Pons (tissue), 1 donor: ENCODE results near the gene INPPL1.

ENCODE experiments used
- DNase-seq: peaks from one replicate; pipeline ENCODE4 v3.0.0-alpha.2; 2016; ENCODE audit warnings: low spot score

The INPPL1 gene

DNA sequence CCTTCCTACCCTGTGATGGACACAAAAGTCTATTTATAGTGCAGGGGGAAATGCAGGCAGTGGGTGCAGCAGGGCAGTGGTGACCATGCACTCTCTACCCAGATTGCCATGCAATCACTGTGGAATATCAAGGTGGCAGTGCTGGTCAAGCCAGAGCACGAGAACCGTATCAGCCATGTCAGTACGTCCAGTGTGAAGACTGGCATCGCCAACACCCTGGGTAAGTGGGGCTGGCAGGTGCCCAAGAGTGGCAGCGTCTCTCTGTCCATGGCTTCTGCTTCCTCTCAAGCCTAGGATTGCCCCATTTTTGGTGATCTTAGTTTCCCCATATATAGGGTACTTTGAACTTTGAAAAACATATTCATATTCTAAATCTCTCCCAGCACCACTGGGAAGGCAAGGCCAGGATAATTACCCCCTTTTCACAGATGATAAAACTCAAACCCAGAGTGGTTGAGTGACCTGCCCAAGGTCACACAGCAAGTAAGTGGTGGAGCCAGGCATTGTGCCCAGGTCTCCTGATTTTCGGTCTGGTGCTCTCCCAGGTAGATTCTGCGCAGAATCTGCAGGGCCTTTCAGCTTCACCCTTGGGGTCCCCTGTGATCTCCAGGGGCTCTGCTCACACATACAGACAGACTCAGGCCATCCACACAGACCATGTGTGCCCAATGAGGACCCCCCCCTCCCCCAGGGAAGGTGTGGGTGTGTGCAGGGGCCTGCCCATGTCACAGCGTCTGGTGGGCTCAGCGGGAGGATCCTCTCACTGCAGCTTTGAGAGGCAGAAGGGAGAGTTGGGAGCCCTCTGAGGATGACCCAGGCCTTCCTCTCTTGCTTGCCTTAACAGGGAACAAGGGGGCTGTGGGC lies 7.1 kb downstream of the INPPL1 start:
- no peak for DNase-seq

DNA sequence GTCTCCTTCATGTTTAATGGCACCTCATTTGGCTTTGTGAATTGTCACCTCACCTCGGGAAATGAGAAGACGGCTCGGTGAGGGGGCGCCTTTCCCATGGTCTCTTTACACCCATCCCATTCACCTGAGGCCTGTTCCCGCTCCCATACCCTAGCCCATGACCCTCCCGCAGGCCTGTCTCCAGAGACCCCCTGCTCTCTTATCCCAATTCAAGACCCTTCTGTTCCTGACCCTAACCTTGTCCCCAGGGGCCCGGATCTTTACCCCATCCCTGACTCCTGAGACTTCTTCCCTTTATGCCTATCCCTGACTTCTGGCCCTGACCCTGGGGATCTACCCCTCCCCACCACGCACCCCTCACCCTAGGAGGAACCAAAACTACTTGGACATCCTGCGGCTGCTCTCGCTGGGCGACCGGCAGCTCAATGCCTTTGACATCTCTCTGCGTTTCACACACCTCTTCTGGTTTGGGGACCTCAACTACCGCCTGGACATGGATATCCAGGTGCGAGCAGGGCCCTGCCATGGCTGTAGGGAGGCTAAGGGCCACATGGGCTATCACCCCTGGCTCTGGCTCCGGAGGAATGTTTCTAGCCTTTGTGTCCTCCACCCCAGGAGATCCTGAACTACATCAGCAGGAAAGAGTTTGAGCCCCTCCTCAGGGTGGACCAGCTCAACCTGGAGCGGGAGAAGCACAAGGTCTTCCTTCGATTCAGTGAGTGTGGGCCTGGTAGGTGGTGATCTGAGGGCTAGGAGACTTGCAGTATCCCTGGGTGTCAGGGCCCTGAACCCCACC lies 7.9 kb downstream of the INPPL1 start:
- DNase-seq, result no peak

DNA sequence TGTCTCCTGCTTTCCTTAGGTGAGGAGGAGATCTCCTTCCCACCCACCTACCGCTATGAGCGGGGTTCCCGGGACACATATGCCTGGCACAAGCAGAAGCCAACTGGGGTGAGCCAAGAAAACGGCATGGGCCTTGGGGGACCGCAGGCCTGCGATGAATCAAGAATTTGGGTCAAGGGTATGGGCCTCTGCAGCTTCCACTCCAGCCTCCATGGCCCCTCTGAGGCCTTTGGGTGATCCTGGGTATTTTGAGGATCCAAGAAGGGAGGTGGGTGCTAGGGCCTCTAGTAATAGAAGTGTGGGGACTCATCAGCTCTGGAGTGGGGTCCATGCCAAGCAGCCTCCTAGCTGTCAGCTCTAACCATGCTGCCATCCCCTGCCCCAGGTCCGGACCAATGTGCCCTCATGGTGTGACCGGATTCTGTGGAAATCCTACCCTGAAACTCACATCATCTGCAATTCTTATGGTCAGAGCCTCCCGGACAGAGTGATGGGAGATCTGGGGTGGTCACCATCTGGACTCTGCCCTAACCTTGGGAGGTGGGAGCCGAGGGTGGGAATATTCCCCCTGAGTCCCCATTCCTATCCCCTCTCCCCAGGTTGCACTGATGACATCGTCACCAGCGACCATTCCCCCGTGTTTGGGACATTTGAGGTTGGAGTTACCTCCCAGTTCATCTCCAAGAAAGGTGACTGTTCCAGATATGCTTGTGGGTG lies 8.6 kb downstream of the INPPL1 start:
- DNase-seq, result no peak

DNA sequence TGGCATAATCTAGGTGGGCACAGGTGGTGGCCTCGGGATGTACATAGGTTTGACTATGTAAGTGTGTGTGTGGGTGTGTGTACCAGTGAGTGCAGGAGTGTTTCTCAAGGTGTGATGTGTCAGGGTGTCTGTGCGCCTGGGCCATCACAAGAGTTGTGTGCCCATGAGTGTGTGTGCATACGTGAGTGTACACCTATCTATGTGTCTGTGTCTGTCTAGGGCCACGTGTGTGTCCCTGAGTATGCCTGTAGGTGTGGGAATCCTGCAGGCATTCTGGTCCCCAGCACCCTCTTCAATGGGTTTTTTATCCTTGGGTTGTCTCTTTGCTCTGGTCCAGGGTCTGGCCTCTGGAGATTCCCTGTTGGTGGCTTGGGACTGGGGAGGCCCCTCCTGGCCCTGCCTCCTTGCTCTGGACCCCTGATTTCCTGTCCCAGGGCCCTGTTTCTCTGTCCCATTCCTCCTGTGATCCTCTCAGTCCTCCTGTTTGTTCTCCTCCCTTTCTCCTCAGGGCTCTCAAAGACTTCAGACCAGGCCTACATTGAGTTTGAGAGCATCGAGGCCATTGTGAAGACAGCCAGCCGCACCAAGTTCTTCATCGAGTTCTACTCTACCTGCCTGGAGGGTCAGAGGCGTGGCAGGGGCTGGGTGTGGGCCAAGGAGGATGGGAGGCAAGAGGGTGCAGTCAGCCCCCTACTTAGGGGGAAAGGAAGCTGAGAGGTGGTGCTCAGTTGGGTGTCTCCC lies 9.4 kb downstream of the INPPL1 start:
- no peak for DNase-seq

DNA sequence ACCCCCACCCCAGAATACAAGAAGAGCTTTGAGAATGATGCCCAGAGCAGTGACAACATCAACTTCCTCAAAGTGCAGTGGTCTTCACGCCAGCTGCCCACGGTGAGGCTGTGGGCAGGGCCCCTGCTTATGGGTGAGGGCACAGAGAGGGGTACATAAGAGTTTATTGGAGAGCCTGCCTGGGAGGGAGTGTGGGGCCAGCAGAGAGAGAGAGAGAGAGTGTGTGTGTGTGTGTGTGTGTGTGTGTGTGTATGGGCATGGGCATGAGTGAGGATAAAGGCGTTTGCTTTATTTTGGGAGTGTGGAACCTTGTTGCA lies 9.9 kb downstream of the INPPL1 start:
- no peak for DNase-seq

DNA sequence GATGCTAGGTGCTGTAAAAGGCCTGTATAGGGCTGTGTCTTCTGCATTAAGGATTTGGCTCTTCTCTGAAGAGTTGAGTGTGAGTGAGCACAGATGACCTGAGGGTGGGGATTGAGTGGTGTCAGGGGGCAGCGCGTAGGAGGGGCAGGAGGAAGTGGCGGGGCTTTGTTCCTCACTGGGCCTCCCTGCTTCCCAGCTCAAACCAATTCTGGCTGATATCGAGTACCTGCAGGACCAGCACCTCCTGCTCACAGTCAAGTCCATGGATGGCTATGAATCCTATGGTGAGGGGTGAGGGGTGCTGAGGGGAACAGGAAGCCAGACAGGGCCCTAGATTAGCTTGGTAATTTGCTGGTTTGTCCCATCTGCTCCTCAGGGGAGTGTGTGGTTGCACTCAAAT lies 10.4 kb downstream of the INPPL1 start:
- no peak for DNase-seq

DNA sequence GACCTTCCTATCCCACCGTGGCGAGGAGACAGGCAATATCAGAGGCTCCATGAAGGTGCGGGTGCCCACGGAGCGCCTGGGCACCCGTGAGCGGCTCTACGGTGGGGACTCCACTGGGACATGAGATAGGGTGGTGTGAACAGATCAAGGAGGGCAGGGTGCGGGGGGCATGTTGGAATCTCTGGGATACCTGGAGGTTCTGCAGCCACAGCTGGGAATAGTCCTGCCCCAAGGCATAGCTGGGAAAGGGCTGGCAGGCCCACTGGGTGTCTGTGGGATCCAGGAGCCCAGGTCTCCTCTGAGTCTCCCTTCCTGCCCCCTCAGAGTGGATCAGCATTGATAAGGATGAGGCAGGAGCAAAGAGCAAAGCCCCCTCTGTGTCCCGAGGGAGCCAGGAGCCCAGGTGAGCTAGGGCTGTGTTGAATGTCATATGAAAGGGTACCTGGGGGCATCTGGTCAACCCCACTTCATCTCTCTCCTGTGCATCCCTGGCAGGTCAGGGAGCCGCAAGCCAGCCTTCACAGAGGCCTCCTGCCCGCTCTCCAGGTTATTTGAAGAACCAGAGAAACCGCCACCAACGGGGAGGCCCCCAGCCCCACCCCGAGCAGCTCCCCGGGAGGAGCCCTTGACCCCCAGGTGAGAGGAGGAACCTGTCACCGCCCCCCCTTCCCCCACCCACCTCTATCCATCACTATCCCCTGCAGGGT lies 10.9 kb downstream of the INPPL1 start:
- no peak for DNase-seq

DNA sequence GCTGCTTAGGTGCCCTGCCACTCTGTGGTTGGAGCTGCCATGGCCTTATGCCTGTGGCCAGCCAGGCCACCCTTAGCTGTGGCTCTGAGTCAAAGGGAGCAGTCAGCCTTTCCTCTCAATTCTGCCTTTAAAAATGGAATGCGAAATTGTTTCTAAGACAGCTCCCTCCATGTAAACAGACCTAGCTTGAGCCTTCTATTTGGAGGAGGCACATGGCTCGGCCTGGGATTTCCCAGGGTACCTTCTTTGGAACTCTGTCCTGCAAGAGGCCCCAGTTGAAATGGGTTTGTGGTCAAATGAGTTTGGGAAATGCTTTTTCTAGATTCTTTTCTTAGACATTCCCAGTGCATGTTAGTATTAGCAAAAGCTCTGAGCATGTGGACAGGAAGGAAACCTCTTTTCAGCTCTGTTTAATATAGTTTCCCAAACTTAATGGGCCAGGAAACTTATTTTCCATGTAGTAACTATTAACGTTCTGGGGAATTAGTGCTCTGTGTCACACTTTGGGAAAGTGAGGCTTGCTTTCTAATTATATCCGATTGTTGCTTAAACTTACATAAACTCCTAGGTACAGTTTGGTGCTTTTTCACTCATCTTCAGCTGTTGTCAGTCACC lies 11.6 kb downstream of the INPPL1 start:
- DNase-seq, result no peak

DNA sequence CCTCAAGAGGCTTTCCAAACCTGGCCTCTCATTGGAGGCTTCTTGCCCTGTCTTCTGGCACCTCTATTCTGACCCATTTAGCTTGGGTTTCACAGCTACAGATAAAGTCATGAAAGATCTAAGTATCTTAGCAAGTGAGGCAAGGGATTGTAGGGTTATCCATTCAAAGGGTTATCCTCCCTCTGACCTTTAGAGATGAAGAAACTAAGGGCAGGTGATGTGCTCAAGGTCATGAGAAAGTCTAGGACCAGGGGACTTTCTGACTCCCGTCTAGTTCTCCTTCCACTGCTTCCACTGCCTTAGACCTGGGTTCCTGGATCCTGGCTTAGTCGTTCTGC lies 12.2 kb downstream of the INPPL1 start:
- DNase-seq, result no peak

DNA sequence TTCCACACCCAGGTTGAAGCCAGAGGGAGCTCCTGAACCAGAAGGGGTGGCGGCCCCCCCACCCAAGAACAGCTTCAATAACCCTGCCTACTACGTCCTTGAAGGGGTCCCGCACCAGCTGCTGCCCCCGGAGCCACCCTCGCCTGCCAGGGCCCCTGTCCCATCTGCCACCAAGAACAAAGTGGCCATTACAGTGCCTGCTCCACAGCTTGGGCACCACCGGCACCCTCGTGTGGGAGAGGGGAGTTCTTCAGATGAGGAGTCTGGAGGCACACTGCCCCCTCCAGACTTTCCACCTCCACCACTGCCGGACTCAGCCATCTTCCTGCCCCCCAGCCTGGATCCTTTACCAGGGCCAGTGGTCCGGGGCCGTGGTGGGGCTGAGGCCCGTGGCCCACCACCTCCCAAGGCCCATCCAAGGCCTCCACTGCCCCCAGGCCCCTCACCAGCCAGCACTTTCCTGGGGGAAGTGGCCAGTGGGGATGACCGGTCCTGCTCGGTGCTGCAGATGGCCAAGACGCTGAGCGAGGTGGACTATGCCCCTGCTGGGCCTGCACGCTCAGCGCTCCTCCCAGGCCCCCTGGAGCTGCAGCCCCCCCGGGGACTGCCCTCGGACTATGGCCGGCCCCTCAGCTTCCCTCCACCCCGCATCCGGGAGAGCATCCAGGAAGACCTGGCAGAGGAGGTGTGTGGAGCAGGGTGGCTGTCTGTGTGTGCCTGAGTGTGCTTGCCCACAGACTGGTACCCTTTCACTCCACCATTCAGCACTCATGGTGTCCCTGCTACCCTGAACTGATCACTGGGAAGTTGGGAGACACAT lies 12.8 kb downstream of the INPPL1 start:
- DNase-seq, result no peak

DNA sequence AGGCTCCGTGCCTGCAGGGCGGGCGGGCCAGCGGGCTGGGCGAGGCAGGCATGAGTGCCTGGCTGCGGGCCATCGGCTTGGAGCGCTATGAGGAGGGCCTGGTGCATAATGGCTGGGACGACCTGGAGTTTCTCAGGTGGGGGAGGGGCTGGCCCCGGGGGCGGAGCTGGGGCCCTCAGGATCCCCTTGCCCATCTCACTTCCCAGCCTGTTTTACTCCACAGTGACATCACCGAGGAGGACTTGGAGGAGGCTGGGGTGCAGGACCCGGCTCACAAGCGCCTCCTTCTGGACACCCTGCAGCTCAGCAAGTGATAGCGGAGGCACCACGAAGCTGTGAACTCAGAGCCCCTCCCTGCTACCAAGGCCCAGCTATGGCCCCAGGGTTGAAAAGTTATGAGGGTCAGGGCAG lies 13.5 kb downstream of the INPPL1 start:
- peak; percentile 37 for DNase-seq

DNA sequence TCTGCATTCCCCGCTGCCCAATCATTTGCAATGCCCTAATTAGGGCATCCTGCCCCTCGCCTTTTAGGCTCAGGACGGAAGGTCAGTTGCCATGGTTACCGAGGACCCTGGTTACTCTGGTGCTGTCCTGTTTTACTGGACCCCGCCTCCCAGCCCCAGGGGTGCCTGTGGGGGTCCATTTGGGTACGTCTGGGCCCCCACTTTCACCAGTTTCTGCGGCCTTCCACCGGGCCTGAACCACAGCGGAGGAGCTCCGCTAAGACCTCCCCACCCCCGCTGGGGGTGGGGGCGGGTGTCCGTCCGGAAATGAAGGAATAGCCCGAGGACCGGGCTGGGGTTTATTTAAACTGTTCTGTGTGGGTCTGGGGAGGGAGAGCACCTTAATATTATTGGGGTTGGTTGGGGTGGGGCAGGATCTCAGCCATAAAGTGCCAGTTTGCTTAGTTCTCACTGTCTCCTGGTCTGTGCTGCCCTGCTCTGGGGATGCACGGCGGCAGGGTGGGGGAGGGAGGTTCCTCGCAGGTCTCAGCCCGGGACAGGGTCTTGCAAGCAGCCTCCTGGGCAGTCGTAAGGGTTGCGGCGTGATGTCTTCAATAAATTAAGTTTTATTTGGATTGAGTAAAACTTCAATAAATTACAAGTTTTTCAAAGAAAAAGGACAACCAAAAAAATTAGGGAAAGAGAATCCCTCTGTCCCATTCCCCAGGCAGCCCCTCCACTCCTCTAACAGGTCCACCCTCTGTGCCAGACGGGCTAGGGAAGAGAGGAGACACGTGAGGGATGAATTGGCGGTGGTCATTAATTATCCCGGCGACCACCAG lies 14.1 kb downstream of the INPPL1 start:
- no peak for DNase-seq

DNA sequence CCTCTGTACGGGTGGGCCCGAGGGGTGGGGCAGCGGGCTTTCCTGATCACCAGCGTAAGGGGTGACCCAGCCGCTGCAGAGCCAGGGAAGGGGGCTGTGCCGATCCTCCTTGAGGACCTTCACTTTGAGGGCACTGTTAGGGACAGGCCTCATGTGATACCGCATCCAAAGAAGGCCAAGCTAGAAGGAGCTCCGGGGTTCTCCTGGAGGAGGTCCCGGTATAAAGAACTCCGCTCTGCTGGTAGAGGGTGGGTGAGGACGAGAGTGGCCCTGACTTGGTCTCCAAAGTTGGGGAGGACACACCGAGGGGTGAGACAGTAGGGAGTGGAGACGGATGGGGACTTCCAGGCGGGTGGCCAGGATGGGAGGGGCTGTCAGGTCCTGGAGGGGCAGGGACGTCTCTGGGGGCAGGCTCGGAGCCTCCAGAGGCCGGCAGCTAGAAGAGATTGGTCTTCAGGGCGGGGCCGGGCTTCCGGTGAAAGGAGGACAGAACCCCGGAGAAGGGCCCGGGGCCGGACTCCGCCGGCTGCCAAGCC lies 14.8 kb downstream of the INPPL1 start:
- no peak for DNase-seq

DNA sequence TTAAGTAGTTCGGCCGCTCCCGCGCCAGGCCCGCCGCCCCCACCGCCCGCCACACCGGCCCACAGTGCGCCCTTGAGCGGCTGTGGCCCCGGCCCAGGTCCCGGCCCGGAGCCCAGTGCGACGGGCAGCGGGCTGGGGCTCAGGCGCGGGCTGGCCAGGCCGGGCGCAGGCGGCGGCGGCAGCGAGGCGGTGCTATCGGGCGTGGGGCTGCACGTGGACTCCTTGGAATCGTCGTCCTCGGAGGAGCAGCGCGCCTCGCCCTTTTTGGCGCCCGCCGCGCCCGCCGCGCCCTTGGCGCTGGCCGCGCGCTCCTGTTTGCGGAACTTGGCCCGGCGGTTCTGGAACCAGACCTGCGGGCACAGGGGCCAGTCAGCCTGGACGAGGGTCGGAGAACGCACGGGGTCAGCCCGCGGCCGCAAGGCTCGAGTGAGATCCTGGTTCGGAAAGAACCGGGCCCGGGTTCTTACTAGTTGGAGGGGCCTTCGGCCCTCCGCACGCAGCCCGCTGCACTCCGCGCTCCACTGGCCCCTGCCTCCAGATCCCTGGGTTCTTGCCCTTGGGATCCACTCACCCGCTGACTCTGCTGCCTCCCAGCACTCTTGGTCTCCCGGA lies 15.4 kb downstream of the INPPL1 start:
- no peak for DNase-seq

DNA sequence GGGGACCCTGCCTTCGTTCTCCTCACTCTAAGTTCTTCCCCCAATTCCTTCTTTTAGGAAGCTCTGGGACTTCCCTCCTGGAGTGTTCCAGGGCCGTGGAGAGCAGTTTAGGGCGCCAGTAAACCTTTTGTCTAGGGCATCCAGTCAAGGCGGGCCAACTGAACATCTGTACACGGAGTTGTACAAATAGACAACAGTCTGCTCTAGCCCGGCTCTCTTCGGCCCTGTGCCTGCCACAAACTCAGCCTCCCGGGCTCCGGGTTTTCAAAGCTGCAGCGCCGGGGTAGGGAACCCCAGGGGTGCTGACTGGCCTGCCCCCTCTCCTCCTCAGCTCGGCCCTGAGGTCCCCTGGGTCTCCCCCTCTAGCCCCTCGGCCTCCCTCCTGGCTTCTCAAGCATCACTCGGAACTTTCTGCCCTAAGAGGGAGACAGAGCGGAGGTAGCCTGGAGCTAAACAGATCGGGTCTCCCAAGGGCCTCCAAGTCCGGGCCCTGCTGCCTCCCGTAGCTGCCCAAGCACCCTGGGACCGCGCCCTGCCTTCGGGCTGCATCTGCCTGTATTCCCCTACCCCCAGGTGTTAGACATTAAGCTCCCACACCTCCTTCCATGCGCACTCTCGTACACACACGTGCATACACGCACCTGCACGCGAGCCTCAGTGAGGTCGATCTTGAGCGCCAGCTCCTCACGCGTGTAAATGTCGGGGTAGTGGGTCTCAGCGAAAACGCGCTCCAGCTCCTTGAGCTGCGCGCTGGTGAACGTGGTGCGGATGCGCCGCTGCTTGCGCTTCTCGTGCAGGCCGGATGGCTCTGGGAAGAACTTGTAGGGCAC lies 16.1 kb downstream of the INPPL1 start:
- DNase-seq, result no peak

DNA sequence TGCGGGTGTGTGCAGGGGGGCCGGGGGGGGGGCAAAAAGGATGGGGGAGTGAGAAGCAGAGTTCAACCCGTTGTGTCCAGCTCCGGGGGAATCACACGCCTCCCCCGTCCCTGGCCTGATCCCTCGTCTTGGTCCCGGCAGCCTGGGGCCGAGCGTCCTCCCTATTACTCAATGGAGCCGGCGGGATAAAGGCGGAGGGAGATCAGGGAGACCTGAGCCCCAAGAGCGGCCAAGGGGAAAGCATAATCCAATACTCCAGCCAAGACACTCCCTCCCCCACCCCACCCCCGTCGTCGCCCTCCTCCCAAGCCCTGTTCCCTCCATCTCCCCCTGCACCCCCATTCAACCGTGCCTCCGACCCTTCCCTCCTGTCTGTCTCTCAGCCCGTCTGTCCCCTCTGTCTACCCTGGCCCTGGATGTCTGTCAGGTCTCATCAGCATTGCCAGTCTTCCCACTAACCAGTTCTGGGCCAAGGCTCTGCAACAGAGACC lies 16.8 kb downstream of the INPPL1 start:
- DNase-seq, result no peak

DNA sequence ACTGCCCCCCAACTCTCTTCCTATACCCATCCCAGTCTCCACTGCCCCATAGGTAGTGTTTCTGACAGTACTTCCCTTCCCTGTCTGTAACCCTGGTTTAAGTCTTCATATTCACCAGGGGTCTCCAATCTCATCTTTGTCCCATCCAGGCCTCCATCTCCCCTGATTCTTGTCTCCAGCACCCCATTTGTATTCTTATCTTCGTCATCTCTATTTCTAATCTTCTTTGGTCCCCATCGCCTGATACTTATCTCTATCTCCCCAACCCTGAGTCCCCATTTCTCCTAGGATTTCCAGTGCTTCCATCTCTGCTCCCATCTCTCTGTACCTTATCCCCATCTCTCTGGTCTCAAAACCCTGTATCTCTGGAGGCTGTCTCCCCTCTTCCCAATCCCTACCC lies 17.6 kb downstream of the INPPL1 start:
- no peak for DNase-seq
